ENCODE data around the gene ZNF25. TPM values are rescaled to one million over a fixed set of nuclear protein-coding genes. Genes with fewer than 3 reads are reported as not detected.

Gene ZNF25
- total RNA-seq, 1 donor from 2014 or later, result 2.9 TPM

DNA sequence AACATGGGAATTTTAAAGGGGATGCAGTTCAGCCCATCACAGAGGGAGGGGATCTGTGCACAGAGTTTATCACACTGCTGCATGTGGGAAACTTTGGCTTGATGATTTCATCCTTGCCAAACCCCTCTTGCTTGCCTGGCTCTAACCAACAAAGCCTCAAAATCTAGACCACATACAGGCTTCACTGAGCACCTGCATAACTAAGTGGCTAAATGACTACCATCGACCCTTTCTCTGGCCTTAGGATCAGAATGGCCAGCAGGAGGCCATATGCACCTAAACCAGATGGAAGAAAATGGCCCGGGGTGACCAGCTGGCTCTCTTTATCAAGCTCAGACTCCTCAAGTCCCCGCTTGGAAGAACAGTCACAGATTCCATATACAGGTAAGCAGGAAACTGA lies 15.6 kb upstream of the ZNF25 start:
- Mint-ChIP-seq H3K27me3 (no peaks in the 10 kb centered on the region), H3K4me3 (ENCODE audit: low read depth) (no peak overlapping the region), H3K27ac (no peak overlapping the region), H3K36me3 (ENCODE audit: insufficient read depth) (peaks cover 1% of the 10 kb centered on the region), H3K9me3 (ENCODE audit: low read depth) (peaks cover 22% of the 10 kb centered on the region), H3K4me1 (ENCODE audit: low read depth) (no peaks in the 10 kb centered on the region)
- no peak for DNase-seq (ENCODE audit: low spot score, unreplicated experiment)
- TF ChIP-seq, protein P1, sequence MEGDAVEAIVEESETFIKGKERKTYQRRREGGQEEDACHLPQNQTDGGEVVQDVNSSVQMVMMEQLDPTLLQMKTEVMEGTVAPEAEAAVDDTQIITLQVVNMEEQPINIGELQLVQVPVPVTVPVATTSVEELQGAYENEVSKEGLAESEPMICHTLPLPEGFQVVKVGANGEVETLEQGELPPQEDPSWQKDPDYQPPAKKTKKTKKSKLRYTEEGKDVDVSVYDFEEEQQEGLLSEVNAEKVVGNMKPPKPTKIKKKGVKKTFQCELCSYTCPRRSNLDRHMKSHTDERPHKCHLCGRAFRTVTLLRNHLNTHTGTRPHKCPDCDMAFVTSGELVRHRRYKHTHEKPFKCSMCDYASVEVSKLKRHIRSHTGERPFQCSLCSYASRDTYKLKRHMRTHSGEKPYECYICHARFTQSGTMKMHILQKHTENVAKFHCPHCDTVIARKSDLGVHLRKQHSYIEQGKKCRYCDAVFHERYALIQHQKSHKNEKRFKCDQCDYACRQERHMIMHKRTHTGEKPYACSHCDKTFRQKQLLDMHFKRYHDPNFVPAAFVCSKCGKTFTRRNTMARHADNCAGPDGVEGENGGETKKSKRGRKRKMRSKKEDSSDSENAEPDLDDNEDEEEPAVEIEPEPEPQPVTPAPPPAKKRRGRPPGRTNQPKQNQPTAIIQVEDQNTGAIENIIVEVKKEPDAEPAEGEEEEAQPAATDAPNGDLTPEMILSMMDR (IDR thresholded peaks at IDR 0.05; ENCODE audit: unreplicated experiment), result no peak

DNA sequence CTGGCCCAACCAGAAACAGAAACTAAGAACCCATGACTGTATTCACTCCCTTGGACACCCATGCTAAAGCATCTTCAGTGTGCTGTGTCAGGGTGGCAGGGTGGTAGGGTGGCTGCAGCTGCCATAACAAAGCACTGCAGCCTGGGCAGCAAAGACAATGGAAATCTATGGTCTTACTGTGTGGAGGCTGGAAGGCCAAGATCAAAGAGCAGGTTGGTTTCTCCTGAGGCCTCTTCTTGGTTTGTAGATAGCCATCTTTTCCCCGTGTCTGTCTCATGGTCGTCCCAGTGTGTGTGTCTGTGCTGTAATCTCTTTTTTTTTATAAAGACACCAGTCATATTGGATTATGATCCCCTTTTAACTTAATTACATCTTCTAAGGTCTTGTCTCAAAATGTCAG lies 15.2 kb upstream of the ZNF25 start:
- H3K9me3 Mint-ChIP-seq (ENCODE audit: low read depth), result peaks cover 24% of the 10 kb centered on the region

DNA sequence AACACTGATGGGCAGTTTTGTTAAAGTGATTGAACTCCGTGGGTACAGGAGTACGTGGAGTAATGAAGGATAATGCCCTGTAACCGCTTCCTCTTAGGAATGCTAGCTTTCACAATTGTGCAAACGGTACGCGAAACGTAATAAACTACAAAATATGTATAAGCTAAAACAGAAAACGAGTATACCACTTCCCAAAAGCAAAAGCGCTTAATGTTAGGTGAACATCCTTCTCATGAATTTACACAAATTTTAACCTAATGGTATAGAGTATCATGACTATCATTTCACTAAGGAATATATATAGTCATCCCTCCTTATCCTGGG lies 395 bp upstream of the ZNF25 start:
- TF ChIP-seq, protein P1 (IDR thresholded peaks at IDR 0.05; ENCODE audit: unreplicated experiment), result no peak
- Mint-ChIP-seq H3K9me3 (ENCODE audit: low read depth) (peaks cover 15% of the 10 kb centered on the region), H3K36me3 (ENCODE audit: insufficient read depth) (no peaks in the 10 kb centered on the region), H3K4me1 (ENCODE audit: low read depth) (peaks cover 2% of the 10 kb centered on the region), H3K4me3 (ENCODE audit: low read depth) (peak overlapping the region; percentile 83), H3K27ac (peak overlapping the region; percentile 99), H3K27me3 (no peaks in the 10 kb centered on the region)
- DNase-seq (ENCODE audit: low spot score, unreplicated experiment), result no peak

More for the DNA sequence above, 15.2 kb upstream of the ZNF25 start:
- peaks cover 1% of the 10 kb centered on the region for H3K36me3 Mint-ChIP-seq (ENCODE audit: insufficient read depth)
- H3K4me1 Mint-ChIP-seq (ENCODE audit: low read depth), result no peaks in the 10 kb centered on the region
- no peak overlapping the region for H3K4me3 Mint-ChIP-seq (ENCODE audit: low read depth)
- H3K27ac Mint-ChIP-seq, result no peak overlapping the region
- no peaks in the 10 kb centered on the region for H3K27me3 Mint-ChIP-seq
- TF ChIP-seq, protein P1 (IDR thresholded peaks at IDR 0.05; ENCODE audit: unreplicated experiment), result no peak
- no peak for DNase-seq (ENCODE audit: low spot score, unreplicated experiment)

DNA sequence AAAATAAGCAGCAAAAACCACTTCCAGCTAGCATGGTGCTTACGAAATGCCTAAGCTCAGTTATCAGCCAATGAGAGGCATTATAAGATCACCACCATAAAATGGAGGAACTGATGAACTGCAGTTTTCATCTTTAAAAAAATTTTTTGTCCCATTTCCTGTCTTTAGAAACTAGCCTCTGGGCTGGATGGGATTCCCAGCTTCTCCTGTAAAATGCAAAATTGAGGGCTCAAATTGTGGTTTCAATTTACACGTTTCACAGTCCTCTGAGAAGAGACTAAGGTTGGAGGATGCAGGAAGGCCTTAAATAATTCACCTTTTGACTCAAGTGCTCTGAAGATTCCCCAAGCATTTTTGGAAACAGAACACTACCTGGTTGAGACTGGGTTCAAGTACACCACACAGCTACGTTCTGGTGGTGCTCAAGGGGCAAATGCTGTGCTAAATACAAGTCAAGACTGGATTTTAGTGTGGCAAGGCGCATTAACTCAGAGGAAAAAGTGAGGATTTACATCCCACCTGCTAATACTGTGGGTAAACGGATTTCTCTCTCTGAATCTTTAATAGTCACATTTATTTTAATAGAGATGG lies 951 bp downstream of the ZNF25 start:
- peak overlapping the region; percentile 83 for H3K4me3 Mint-ChIP-seq (ENCODE audit: low read depth)
- H3K36me3 Mint-ChIP-seq (ENCODE audit: insufficient read depth), result peaks cover 3% of the 10 kb centered on the region
- TF ChIP-seq, protein P1 (IDR thresholded peaks at IDR 0.05; ENCODE audit: unreplicated experiment), result no peak
- no peak for DNase-seq (ENCODE audit: low spot score, unreplicated experiment)
- peak overlapping the region; percentile 99 for H3K27ac Mint-ChIP-seq
- H3K27me3 Mint-ChIP-seq, result no peaks in the 10 kb centered on the region
- H3K9me3 Mint-ChIP-seq (ENCODE audit: low read depth), result peaks cover 18% of the 10 kb centered on the region
- peaks cover 2% of the 10 kb centered on the region for H3K4me1 Mint-ChIP-seq (ENCODE audit: low read depth)

DNA sequence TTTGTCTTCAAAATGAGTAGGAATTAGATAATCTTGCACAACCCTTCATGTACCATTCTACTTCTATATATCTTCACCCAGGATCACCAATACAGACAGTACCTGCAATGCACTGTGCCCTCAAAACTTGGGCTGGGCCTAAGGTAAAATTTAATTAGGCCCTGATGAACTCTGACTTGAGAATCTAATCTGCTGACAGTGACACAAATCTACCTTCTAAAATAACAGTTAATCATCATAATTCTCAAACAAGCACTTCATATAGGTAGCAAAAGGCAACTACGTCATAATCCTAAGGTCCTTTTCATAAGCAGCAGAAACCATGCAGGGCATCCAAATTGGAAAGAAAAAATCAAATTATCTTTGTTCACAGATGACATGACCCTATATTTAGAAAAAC lies 4.1 kb downstream of the ZNF25 start:
- peaks cover 2% of the 10 kb centered on the region for H3K4me1 Mint-ChIP-seq (ENCODE audit: low read depth)
- H3K27ac Mint-ChIP-seq, result no peak overlapping the region
- H3K36me3 Mint-ChIP-seq (ENCODE audit: insufficient read depth), result peaks cover 19% of the 10 kb centered on the region
- no peaks in the 10 kb centered on the region for H3K27me3 Mint-ChIP-seq
- TF ChIP-seq, protein P1 (IDR thresholded peaks at IDR 0.05; ENCODE audit: unreplicated experiment), result no peak
- no peak for DNase-seq (ENCODE audit: low spot score, unreplicated experiment)
- H3K4me3 Mint-ChIP-seq (ENCODE audit: low read depth), result no peak overlapping the region
- H3K9me3 Mint-ChIP-seq (ENCODE audit: low read depth), result peaks cover 28% of the 10 kb centered on the region
